HG02870 (cell line): Measurements from ENCODE around the gene MMP8.
"Not testable (repeated sequence)": the region's sequence is repeated elsewhere in the genome, so short reads cannot be mapped to it uniquely, and the experiment has no call there.

Experiments used
- ATAC-seq: cut with Tn5 transposase; IDR thresholded peaks from one replicate; pipeline ENCODE4 v1.9.1; 2021; ENCODE audit warnings: mild to moderate bottlenecking, moderate library complexity; ENCODE audit not compliant: unreplicated experiment

The MMP8 gene, protein sequence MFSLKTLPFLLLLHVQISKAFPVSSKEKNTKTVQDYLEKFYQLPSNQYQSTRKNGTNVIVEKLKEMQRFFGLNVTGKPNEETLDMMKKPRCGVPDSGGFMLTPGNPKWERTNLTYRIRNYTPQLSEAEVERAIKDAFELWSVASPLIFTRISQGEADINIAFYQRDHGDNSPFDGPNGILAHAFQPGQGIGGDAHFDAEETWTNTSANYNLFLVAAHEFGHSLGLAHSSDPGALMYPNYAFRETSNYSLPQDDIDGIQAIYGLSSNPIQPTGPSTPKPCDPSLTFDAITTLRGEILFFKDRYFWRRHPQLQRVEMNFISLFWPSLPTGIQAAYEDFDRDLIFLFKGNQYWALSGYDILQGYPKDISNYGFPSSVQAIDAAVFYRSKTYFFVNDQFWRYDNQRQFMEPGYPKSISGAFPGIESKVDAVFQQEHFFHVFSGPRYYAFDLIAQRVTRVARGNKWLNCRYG

GRCh38 chr11:102724904-102725500, at the start of gene MMP8:
TSS of gene MMP8 (minus strand) at chr11:102724954. CDS start at chr11:102724855, 99 bp downstream.
- ATAC-seq: no peak

- no peak for ATAC-seq
These were observed 48.6 kb upstream of the MMP8 start for GRCh38 chr11:102773386-102773785.

- ATAC-seq: no peak
These were observed 46.6 kb upstream of the MMP8 start for GRCh38 chr11:102771351-102771750.

GRCh38 chr11:102770191-102770590, 45.4 kb upstream of the MMP8 start:
- no peak for ATAC-seq

DNA sequence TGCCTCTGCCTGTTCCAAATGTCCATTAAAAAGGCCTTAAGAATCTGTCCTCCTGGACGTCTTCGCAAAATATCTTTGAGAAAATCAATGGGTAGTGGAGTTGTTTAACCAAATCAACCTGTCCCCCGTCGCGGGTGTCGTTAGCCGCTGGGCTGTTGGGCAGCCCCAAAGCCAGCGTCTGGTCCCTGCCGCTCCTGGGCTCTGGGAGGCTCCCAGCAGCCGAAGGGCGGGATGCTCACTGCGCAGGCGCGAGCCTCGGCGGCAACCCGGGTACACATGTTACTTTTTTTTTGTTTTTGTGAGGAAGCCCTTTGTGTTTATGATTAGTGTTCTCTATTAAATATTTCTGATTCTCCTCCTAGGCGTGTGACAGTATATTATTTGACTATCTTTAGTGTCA, 43.0 kb upstream of the MMP8 start:
- no peak for ATAC-seq

GRCh38 chr11:102763440-102763839, 38.7 kb upstream of the MMP8 start:
- ATAC-seq: no peak

DNA sequence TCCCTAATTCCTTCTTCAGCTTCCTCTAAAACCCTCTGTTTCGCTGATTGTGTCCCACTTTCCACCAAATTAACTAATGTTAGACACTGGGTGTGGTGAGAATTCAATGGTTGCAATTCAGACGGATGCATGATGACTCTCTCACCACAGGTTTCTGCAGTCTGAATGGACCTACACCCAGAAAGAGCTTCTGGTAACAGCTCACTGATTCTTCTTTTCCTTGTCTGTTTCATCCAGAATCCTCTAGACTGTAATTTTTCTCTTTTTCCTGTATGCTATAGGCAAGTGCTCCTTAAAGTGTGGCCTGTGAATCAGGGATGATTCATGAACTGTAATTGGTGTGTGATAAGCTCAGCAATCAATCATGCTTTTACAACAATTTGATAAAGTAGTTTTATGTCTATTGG, 37.6 kb upstream of the MMP8 start:
- ATAC-seq: no peak

DNA sequence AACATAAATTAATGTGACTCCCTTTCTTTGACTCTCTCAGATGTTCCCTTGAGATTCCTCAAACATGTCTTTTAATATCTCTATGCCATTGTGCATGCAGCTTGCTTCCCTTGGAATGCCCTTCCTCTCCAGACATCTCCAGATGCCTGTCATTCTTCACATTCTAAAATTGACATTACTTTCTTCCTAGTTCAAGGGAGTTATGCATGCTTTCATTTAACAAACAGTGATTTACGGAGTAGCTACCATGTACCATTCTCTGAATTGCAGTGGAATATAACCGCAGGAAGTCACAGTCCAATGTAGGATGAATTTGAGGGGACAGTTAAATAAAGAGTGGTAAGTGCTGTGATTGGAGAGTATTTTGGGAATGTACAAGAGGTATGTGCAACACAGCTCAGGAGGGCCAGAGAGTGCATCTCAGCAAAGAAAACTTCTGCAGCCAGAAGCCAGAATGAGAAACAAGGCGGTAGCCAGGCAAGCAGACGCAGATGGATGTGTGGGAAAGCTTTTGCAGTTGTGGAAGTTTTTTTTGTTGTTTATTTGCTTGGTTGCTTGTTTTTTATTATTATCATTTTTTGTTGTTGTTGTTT, 37.0 kb upstream of the MMP8 start:
- no peak for ATAC-seq

DNA sequence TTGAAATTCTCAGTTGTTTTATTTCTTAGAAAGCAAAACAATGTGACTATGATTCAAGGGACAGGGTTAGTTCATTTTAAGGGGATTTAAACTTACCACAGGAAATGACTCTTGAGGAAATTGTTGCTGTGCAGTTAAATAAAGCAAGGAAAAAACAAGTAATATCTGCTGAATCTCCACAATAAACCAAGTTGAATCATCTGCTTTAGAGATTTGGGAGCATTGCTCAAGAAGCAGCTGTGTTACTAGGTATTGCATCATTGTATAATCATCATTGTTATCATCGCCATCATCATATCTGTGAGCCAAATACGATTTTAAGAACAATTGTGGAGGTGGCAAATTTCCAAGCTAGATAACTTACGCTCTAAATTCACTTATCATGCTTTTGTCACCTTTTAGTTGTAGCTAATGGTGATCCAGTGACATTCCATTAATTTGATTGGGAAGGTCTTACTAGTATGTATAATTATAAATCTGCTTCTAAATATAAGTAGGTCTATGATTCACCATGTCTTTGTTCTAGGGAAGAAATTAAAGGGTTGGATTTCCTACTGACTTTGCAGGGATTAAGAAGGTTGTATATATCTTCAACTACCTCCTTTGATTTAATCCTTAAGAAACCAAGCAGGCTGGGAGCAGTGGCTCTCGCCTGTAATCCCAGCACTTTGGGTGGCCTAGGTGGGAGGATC, 35.7 kb upstream of the MMP8 start:
- ATAC-seq: no peak

- ATAC-seq: no peak
These were observed 33.2 kb upstream of the MMP8 start for GRCh38 chr11:102757823-102758549.

DNA sequence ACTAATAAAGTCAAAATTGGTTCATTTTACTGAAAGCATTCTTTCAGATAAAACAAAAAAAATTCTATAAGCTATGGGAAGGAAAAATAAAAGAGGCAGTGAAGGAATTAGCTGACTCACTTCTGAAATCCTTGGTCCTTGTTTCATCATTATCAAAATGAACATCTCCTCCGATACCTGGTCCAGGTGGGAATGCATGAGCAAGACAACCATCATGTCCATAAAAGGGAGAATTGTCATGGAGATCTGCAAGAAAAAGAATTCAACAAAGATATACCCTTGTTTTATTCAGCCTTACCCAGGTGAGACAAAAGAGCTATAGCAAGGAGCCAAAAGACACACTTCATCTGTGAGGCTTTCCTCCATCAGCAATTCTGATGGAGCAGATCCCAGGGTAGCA, 28.5 kb upstream of the MMP8 start:
- no peak for ATAC-seq

DNA sequence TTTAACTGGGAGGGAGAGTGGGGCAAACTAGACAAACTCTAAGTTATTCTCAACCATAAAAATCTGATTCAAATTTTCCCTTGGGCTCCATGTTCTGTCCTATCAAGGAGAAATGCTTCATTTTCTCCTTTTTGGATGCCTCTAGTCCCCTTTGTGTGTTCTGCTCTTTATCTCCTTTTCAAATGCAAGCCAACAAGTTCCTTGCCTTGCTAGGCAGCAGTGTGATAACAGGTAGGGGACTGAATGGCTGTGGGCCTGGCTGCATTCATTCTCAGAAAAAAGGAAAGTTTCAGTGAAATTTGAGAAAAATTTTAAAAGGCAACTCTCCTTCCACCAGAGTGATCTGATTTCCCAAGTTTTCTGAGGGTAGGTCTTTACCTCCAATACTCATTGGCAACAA, 26.9 kb upstream of the MMP8 start:
- ATAC-seq: no peak

- no peak for ATAC-seq
These were observed 24.5 kb upstream of the MMP8 start for GRCh38 chr11:102749101-102749722.

DNA sequence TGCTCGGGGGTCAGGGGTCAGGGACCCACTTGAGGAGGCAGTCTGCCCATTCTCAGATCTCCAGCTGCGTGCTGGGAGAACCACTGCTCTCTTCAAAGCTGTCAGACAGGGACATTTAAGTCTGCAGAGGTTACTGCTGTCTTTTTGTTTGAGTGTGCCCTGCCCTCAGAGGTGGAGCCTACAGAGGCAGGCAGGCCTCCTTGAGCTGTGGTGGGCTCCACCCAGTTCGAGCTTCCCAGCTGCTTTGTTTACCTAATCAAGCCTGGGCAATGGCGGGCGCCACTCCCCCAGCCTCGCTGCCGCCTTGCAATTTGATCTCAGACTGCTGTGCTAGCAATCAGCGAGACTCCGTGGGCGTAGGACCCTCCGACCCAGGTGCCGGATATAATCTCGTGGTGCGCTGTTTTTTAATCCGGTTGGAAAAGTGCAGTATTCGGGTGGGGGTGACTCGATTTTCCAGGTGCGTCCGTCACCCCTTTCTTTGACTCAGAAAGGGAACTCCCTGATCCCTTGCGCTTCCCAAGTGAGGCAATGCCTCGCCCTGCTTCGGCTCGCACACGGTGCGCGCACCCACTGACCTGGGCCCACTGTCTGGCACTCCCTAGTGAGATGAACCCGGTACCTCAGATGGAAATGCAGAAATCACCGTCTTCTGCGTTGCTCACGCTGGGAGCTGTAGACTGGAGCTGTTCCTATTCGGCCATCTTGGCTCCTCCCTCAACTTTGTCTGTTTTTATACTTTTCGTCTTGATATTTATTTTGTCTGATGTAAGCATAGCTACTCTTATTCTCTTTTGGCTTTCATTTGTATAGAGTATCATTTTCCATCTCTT, 22.2 kb upstream of the MMP8 start:
- ATAC-seq: not testable (repeated sequence)

GRCh38 chr11:102734650-102735049, 9.9 kb upstream of the MMP8 start:
- ATAC-seq: no peak

GRCh38 chr11:102733232-102733875, 8.6 kb upstream of the MMP8 start:
- ATAC-seq: peak; percentile 95

- not testable (repeated sequence) for ATAC-seq
These were observed 6.2 kb upstream of the MMP8 start for GRCh38 chr11:102730944-102731343.

DNA sequence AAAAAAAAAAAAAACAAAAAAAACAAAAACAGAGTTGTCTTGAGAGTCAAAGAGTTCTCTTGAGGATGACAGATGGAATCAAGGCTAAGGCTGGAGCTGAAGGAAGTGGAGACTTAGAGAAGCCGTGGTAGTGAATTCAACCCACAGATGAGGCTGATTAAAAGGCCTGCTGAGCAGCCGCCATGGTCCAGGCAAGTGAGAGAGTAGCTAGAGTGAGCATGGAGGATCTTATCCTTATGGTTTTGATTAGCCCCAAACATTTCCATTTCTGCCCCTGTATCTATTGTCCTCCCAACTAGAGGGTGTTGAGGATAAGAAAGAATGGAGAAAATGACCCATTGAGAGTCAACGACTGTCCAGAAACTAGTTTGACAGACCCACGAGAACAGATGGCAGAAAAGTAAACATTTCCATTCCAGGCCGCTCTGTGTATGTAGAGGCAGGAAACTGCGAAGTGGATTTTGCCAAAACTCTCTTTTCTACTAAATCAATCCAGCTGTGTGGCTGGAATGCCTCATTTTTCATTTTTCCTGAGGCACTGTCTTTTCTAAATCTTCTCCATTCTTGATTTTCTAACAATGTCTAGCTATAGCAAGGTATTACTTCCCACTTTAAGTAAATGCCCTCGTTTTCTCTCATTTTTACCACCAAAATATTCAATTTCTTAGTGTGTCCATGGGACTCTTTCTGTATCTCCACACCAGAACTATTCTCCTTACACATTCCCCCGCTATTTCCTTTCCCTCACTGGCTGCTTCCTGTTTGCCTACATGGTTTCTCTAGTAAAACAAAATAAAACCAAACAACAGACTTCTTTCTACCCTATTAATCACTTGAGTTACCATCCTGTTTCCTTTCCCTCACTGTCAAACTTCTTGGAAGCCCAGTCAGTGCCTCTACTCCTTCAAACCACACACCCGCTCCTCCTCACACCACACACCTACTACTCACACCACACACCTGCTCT, 5.4 kb upstream of the MMP8 start:
- ATAC-seq: no peak
